K562 (cell line): ENCODE data around the gene SERPINF2. TPM values are rescaled to one million over a fixed set of nuclear protein-coding genes. Genes with fewer than 3 reads are reported as not detected.
A peak's percentile ranks its signal among the peaks of the same experiment; 100 is the strongest.

Experiments used
- BHLHE40 ChIP-seq: IDR thresholded peaks from 2 replicates; pipeline ENCODE4 v1.6.1; 2011; ENCODE audit warnings: low read length, improper control_type of control experiment
- CTBP1 ChIP-seq: fragments of 450-650 bp; IDR thresholded peaks from 2 replicates; pipeline ENCODE4 v1.6.1; 2016; ENCODE audit warnings: borderline replicate concordance
- E2F5 ChIP-seq: sonication (generic); formaldehyde crosslinking; IDR thresholded peaks from 2 replicates; pipeline ENCODE4 v1.8.0; 2022; ENCODE audit warnings: mild to moderate bottlenecking, missing genetic modification reagents
- ETS2 ChIP-seq: IDR thresholded peaks from 2 replicates; pipeline ENCODE4 v1.6.1; 2016; ENCODE audit warnings: borderline replicate concordance, missing genetic modification characterization, mild to moderate bottlenecking, moderate library complexity, missing compliant biosample characterization; ENCODE audit not compliant: poor library complexity, severe bottlenecking
- FOXJ2 ChIP-seq: fragments of 200-800 bp; sonication (Bioruptor generic); IDR thresholded peaks from 2 replicates; pipeline ENCODE4 v1.6.1; 2016; ENCODE audit warnings: missing genetic modification characterization, missing compliant biosample characterization
- GATAD2A ChIP-seq: fragments of 450-650 bp; IDR thresholded peaks from 2 replicates; pipeline ENCODE4 v1.6.1; 2017
- JUND ChIP-seq, 2 experiments: IDR thresholded peaks; 2 replicates in 1 of 2; 3 replicates in 1 of 2; pipeline ENCODE4 v1.6.1; 2011; ENCODE audit warnings: borderline replicate concordance in 2 of 2, low read depth in 2 of 2, low read length in 2 of 2, improper control_type of control experiment in 1 of 2, missing biosample characterization in 1 of 2, missing genetic modification characterization in 1 of 2, missing genetic modification reagents in 1 of 2
- MIER1 ChIP-seq: fragments of 450-650 bp; IDR thresholded peaks from 2 replicates; pipeline ENCODE4 v1.6.1; 2016; ENCODE audit warnings: antibody characterized with exemption, mild to moderate bottlenecking, low read depth
- NR2C2 ChIP-seq, 2 experiments: fragments of 200-800 bp in 1 of 2; sonication (Bioruptor generic) in 1 of 2; sonication (generic) in 1 of 2; formaldehyde crosslinking in 1 of 2; IDR thresholded peaks; 2 replicates each; pipeline versions ENCODE4 v1.6.1 to v1.8.0; 2016 to 2022; ENCODE audit warnings: mild to moderate bottlenecking in 1 of 2, missing compliant biosample characterization in 1 of 2, missing genetic modification characterization in 1 of 2, missing genetic modification reagents in 1 of 2
- SMARCA4 ChIP-seq: fragments of 450-650 bp; IDR thresholded peaks from 2 replicates; pipeline ENCODE4 v1.6.1; 2016
- ZBTB49 ChIP-seq: sonication (generic); formaldehyde crosslinking; IDR thresholded peaks from 2 replicates; pipeline ENCODE4 v1.8.0; 2022; ENCODE audit warnings: missing genetic modification reagents, mild to moderate bottlenecking, borderline replicate concordance
- ZNF436 ChIP-seq: fragments of 250-450, 450-650 bp; sonication (Bioruptor Pico); formaldehyde crosslinking; IDR thresholded peaks from 2 replicates; pipeline ENCODE4 v1.7.0; 2020; ENCODE audit warnings: mild to moderate bottlenecking
- ZNF586 ChIP-seq: fragments of 450-650 bp; formaldehyde crosslinking; conservative IDR thresholded peaks from 2 replicates; pipeline ENCODE4 v1.4.0; 2020; ENCODE audit warnings: mild to moderate bottlenecking, moderate library complexity
- ZNF592 ChIP-seq: fragments of 450-650 bp; IDR thresholded peaks from 2 replicates; pipeline ENCODE4 v1.6.1; 2017; ENCODE audit warnings: antibody characterized with exemption, mild to moderate bottlenecking
- ZNF79 ChIP-seq: fragments of 250-450 bp; sonication (Bioruptor Pico); IDR thresholded peaks from 2 replicates; pipeline ENCODE4 v1.4.0; 2020; ENCODE audit warnings: low read depth, mild to moderate bottlenecking, moderate library complexity
- polyA plus RNA-seq, 8 experiments: library from polyadenylated mRNA; depleted of rRNA in 4 of 8; stranded (reverse) in 5 of 8; unstranded in 3 of 8; fragments of >200 nt; fragmentation: Nextera tagmentation in 2 of 8; fragmentation: Illumina TruSeq in 1 of 8; extraction: Ambion mirVana in 2 of 8; extraction: Trizol in 1 of 8; gene quantifications; 2 replicates each; pipeline versions ENCODE4 v1.2.1 to v1.2.3, GENCODE V29; 2011 to 2014; ENCODE audit warnings: inconsistent platforms in 1 of 8, missing spikeins in 1 of 8
- total RNA-seq, 7 experiments: library from RNA; depleted of rRNA in 6 of 7; stranded (reverse); fragments of >200 nt in 6 of 7; fragmentation: Illumina TruSeq in 2 of 7; extraction: Trizol in 2 of 7; gene quantifications; 2 replicates each; pipeline versions ENCODE4 v1.2.1 to v1.2.3, GENCODE V29; 2011 to 2021; ENCODE audit warnings: low replicate concordance in 1 of 7
- TF ChIP-seq, protein P1 (sequence below): IDR thresholded peaks from 2 replicates; pipeline ENCODE4 v1.6.1; 2016; ENCODE audit warnings: missing genetic modification characterization, missing compliant biosample characterization

The SERPINF2 gene
- total and polyA plus RNA-seq, 9 of the 15 experiments (the other 6 are each of a cell fraction or from before 2014, with no cell fraction given), result 0.22 TPM; not detected in 8

GRCh38 chr17:1736348-1737281, 6.1 kb upstream of the SERPINF2 start (continued):
- TF ChIP-seq ZNF436 (CRISPR knock-in tag) (no peak), NR2C2 (CRISPR knock-in tag; IDR thresholded peaks at IDR 0.05) (peak; percentile 14; the same call in 1 of the 2 replicates), NR2C2 (tag; IDR thresholded peaks at IDR 0.05) (peak; percentile 70), CTBP1 (no peak), ZNF592 (peak; percentile 57; the same call in 1 of the 2 replicates), FOXJ2 (tag) (0 out of 2 replicates have a peak, but pooled peaks have one; percentile 26), ZNF79 (CRISPR knock-in tag) (no peak), BHLHE40 (peak; percentile 49), SMARCA4 (0 out of 2 replicates have a peak, but pooled peaks have one; percentile 32), ZNF586 (CRISPR knock-in tag) (no peak), ETS2 (tag) (no peak), E2F5 (CRISPR knock-in tag) (no peak), GATAD2A (0 out of 2 replicates have a peak, but pooled peaks have one; percentile 40), JUND (IDR thresholded peaks at IDR 0.05; ENCODE audit: borderline replicate concordance, low read depth, low read length) (0 out of 2 replicates have a peak, but pooled peaks have one; percentile 10), JUND (tag; IDR thresholded peaks at IDR 0.05; ENCODE audit: borderline replicate concordance, low read depth, low read length) (no peak), MIER1 (no peak), ZBTB49 (CRISPR knock-in tag) (no peak)
- TF ChIP-seq, protein P1, sequence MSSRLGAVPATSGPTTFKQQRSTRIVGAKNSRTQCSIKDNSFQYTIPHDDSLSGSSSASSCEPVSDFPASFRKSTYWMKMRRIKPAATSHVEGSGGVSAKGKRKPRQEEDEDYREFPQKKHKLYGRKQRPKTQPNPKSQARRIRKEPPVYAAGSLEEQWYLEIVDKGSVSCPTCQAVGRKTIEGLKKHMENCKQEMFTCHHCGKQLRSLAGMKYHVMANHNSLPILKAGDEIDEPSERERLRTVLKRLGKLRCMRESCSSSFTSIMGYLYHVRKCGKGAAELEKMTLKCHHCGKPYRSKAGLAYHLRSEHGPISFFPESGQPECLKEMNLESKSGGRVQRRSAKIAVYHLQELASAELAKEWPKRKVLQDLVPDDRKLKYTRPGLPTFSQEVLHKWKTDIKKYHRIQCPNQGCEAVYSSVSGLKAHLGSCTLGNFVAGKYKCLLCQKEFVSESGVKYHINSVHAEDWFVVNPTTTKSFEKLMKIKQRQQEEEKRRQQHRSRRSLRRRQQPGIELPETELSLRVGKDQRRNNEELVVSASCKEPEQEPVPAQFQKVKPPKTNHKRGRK, result no peak
